ENCODE results near the gene THAP4. TPM values are rescaled to one million over a fixed set of nuclear protein-coding genes. Genes with fewer than 3 reads are reported as not detected.

The THAP4 gene
- 10 to 100 TPM; 43.7 to 44.5 TPM for total RNA-seq

- peaks cover 23% of the 10 kb centered on the region for H3K36me3 Mint-ChIP-seq
- peaks cover 54% of the 10 kb centered on the region for H3K4me1 Mint-ChIP-seq (ENCODE audit: low read depth)
These were observed at the start of gene THAP4, which contains the start of gene ATG4B for GRCh38 chr2:241637018-241637794. TSS of gene THAP4 (minus strand) at chr2:241637158. CDS start at chr2:241637017, 141 bp downstream. TSS of gene ATG4B (plus strand) at chr2:241637693. CDS start at chr2:241637715, 22 bp downstream.

GRCh38 chr2:241686324-241686649, 49.3 kb upstream of the THAP4 start:
- Mint-ChIP-seq H3K27me3 (no peaks in the 10 kb centered on the region), H3K9me3 (no peaks in the 10 kb centered on the region), H3K4me3 (peak overlapping the region; percentile 98), H3K4me1 (ENCODE audit: low read depth) (peaks cover 27% of the 10 kb centered on the region), H3K27ac (peak overlapping the region; percentile 68), H3K36me3 (peaks cover 30% of the 10 kb centered on the region)
- intact Hi-C loops (cut with micrococcal nuclease), result loop anchor here (1.0 to 5.0 kb wide), 7 partner anchors 15 to 369 kb away; partner anchors contain the start of genes D2HGDH, FARP2, HDLBP and SEPTIN2
- DNase-seq, result no peak
- POLR2A ChIA-PET, result interaction anchor here (0.7 to 4.1 kb wide), 10 partner anchors 9 to 370 kb away, joined by 3 to 53 read pairs (median 4); partner anchors contain the start of genes ATG4B, ING5 and THAP4
- CTCF ChIA-PET, result interaction anchor here (0.7 to 3.9 kb wide), 7 partner anchors 14 to 192 kb away, joined by 3 to 40 read pairs (median 3); partner anchors contain the start of gene ING5

More at GRCh38 chr2:241637018-241637794, at the start of gene THAP4, which contains the start of gene ATG4B:
- ChIA-PET POLR2A (interaction anchor here (0.9 to 1.8 kb wide), 4 partner anchors 49 to 167 kb away, joined by 3 to 5 read pairs (median 3); partner anchors contain the start of genes DTYMK and ING5), CTCF (interaction anchor here (1.0 to 1.6 kb wide), 5 partner anchors 24 to 488 kb away, joined by 3 to 5 read pairs (median 3); partner anchors contain the start of gene PASK)
- Mint-ChIP-seq H3K9me3 (no peaks in the 10 kb centered on the region), H3K27me3 (no peaks in the 10 kb centered on the region), H3K27ac (peak within 1 kb of the TSS; percentile 84), H3K4me3 (peak within 1 kb of the TSS; percentile 91)
- DNase-seq, result peak; percentile 84
- intact Hi-C loops (cut with micrococcal nuclease), result loop anchor here (1.0 to 5.0 kb wide), 2 partner anchors 17 to 320 kb away; partner anchors contain the start of genes HDLBP and SEPTIN2

- Mint-ChIP-seq H3K36me3 (peaks cover 47% of the 10 kb centered on the region), H3K9me3 (no peaks in the 10 kb centered on the region), H3K4me1 (ENCODE audit: low read depth) (peaks cover 18% of the 10 kb centered on the region), H3K27me3 (no peaks in the 10 kb centered on the region), H3K4me3 (no peak overlapping the region), H3K27ac (no peak overlapping the region)
- intact Hi-C loops (cut with micrococcal nuclease), result no loop called here
- ChIA-PET CTCF (no interaction called here), POLR2A (interaction anchor here (0.7 kb wide), 1 partner anchor 827 kb away, joined by 3 read pairs; no protein-coding TSS in a partner anchor)
- no peak for DNase-seq
These were observed 44.1 kb upstream of the THAP4 start for GRCh38 chr2:241680827-241681599.

GRCh38 chr2:241680044-241680443, 43.1 kb upstream of the THAP4 start:
- CTCF ChIA-PET, result no interaction called here
- Mint-ChIP-seq H3K27ac (no peak overlapping the region), H3K9me3 (no peaks in the 10 kb centered on the region), H3K27me3 (no peaks in the 10 kb centered on the region), H3K36me3 (peaks cover 47% of the 10 kb centered on the region), H3K4me1 (ENCODE audit: low read depth) (peaks cover 11% of the 10 kb centered on the region), H3K4me3 (no peak overlapping the region)
- intact Hi-C loops (cut with micrococcal nuclease), result no loop called here
- POLR2A ChIA-PET, result no interaction called here
- DNase-seq, result no peak

GRCh38 chr2:241678784-241679540, 42.0 kb upstream of the THAP4 start:
- no peaks in the 10 kb centered on the region for H3K9me3 Mint-ChIP-seq
- peaks cover 39% of the 10 kb centered on the region for H3K36me3 Mint-ChIP-seq
- H3K4me3 Mint-ChIP-seq, result no peak overlapping the region
- H3K27me3 Mint-ChIP-seq, result no peaks in the 10 kb centered on the region
- H3K27ac Mint-ChIP-seq, result no peak overlapping the region
- no peak for DNase-seq
- H3K4me1 Mint-ChIP-seq (ENCODE audit: low read depth), result peaks cover 6% of the 10 kb centered on the region
- intact Hi-C loops (cut with micrococcal nuclease), result no loop called here
- CTCF ChIA-PET, result no interaction called here
- POLR2A ChIA-PET, result interaction anchor here (0.6 to 1.7 kb wide), 2 partner anchors 10 to 28 kb away, joined by 3 read pairs; no protein-coding TSS in a partner anchor

GRCh38 chr2:241678307-241678706, 41.3 kb upstream of the THAP4 start:
- no peaks in the 10 kb centered on the region for H3K9me3 Mint-ChIP-seq
- H3K36me3 Mint-ChIP-seq, result peaks cover 39% of the 10 kb centered on the region
- no peaks in the 10 kb centered on the region for H3K27me3 Mint-ChIP-seq
- ChIA-PET POLR2A (interaction anchor here (1.7 kb wide), 1 partner anchor 11 kb away, joined by 3 read pairs; no protein-coding TSS in a partner anchor), CTCF (no interaction called here)
- no peak overlapping the region for H3K4me3 Mint-ChIP-seq
- intact Hi-C loops (cut with micrococcal nuclease), result no loop called here
- peaks cover 6% of the 10 kb centered on the region for H3K4me1 Mint-ChIP-seq (ENCODE audit: low read depth)
- no peak for DNase-seq
- H3K27ac Mint-ChIP-seq, result no peak overlapping the region

- no peak for DNase-seq
- Mint-ChIP-seq H3K27ac (no peak overlapping the region), H3K9me3 (no peaks in the 10 kb centered on the region), H3K4me3 (no peak overlapping the region), H3K4me1 (ENCODE audit: low read depth) (peaks cover 2% of the 10 kb centered on the region), H3K36me3 (peaks cover 35% of the 10 kb centered on the region), H3K27me3 (no peaks in the 10 kb centered on the region)
- POLR2A ChIA-PET, result interaction anchor here (1.0 kb wide), 1 partner anchor 9 kb away, joined by 3 read pairs; the partner anchor contains the start of gene DTYMK
- CTCF ChIA-PET, result no interaction called here
- intact Hi-C loops (cut with micrococcal nuclease), result no loop called here
These were observed 40.4 kb upstream of the THAP4 start for GRCh38 chr2:241677392-241677791.

- POLR2A ChIA-PET, result interaction anchor here (1.0 kb wide), 1 partner anchor 10 kb away, joined by 3 read pairs; the partner anchor contains the start of gene DTYMK
- peaks cover 2% of the 10 kb centered on the region for H3K4me1 Mint-ChIP-seq (ENCODE audit: low read depth)
- H3K27me3 Mint-ChIP-seq, result no peaks in the 10 kb centered on the region
- no peaks in the 10 kb centered on the region for H3K9me3 Mint-ChIP-seq
- H3K4me3 Mint-ChIP-seq, result no peak overlapping the region
- DNase-seq, result no peak
- no peak overlapping the region for H3K27ac Mint-ChIP-seq
- CTCF ChIA-PET, result no interaction called here
- H3K36me3 Mint-ChIP-seq, result peaks cover 30% of the 10 kb centered on the region
- intact Hi-C loops (cut with micrococcal nuclease), result no loop called here
These were observed 39.7 kb upstream of the THAP4 start for GRCh38 chr2:241676665-241677064.

GRCh38 chr2:241675885-241676284, 38.9 kb upstream of the THAP4 start:
- POLR2A ChIA-PET, result interaction anchor here (0.6 kb wide), 1 partner anchor 621 kb away, joined by 3 read pairs; no protein-coding TSS in a partner anchor
- intact Hi-C loops (cut with micrococcal nuclease), result no loop called here
- Mint-ChIP-seq H3K27ac (no peak overlapping the region), H3K36me3 (peaks cover 29% of the 10 kb centered on the region), H3K9me3 (no peaks in the 10 kb centered on the region), H3K4me3 (no peak overlapping the region), H3K27me3 (no peaks in the 10 kb centered on the region), H3K4me1 (ENCODE audit: low read depth) (peaks cover 2% of the 10 kb centered on the region)
- CTCF ChIA-PET, result no interaction called here
- no peak for DNase-seq

GRCh38 chr2:241673797-241674725, 37.1 kb upstream of the THAP4 start:
- no peak overlapping the region for H3K4me3 Mint-ChIP-seq
- CTCF ChIA-PET, result no interaction called here
- no peak overlapping the region for H3K27ac Mint-ChIP-seq
- DNase-seq, result no peak
- no peaks in the 10 kb centered on the region for H3K4me1 Mint-ChIP-seq (ENCODE audit: low read depth)
- no peaks in the 10 kb centered on the region for H3K27me3 Mint-ChIP-seq
- H3K36me3 Mint-ChIP-seq, result peaks cover 19% of the 10 kb centered on the region
- no peaks in the 10 kb centered on the region for H3K9me3 Mint-ChIP-seq
- intact Hi-C loops (cut with micrococcal nuclease), result no loop called here
- POLR2A ChIA-PET, result no interaction called here
